KMS-11 (cell line): ENCODE results near the gene TXNRD2.

Source experiments
- H2AFZ ChIP-seq: fragments of 200-600 bp; sonication (generic); 2 replicates; pipeline ENCODE4 v1.6.1; 2016; ENCODE audit warnings: antibody characterized with exemption, mixed run types, low read depth
- H3K27ac ChIP-seq: fragments of 200-600 bp; sonication (generic); 2 replicates; pipeline ENCODE4 v1.6.1; 2016; ENCODE audit warnings: mild to moderate bottlenecking, mixed run types
- H3K27me3 ChIP-seq: fragments of 200-600 bp; sonication (generic); 2 replicates; pipeline ENCODE4 v1.6.1; 2017; ENCODE audit warnings: mild to moderate bottlenecking, low read depth, mixed run types, moderate library complexity; ENCODE audit not compliant: insufficient read depth
- H3K36me3 ChIP-seq: fragments of 200-600 bp; sonication (generic); 2 replicates; pipeline ENCODE4 v1.6.1; 2017; ENCODE audit warnings: mild to moderate bottlenecking, mixed run types; ENCODE audit not compliant: insufficient read depth
- H3K4me1 ChIP-seq: fragments of 200-600 bp; sonication (generic); 2 replicates; pipeline ENCODE4 v1.6.1; 2016; ENCODE audit warnings: mild to moderate bottlenecking, low read depth, mixed run types; ENCODE audit not compliant: poor library complexity, severe bottlenecking
- H3K4me2 ChIP-seq: fragments of 200-600 bp; sonication (generic); 2 replicates; pipeline ENCODE4 v1.7.0; 2016; ENCODE audit warnings: mild to moderate bottlenecking, mixed run types
- H3K4me3 ChIP-seq: fragments of 200-600 bp; sonication (generic); IDR thresholded peaks from 2 replicates; pipeline ENCODE4 v1.6.1; 2017; ENCODE audit warnings: low read depth, low read length, mixed read lengths; ENCODE audit not compliant: insufficient read depth
- H3K79me2 ChIP-seq: fragments of 200-600 bp; sonication (generic); 2 replicates; pipeline ENCODE4 v1.6.1; 2016; ENCODE audit warnings: low read depth, mixed run types; ENCODE audit not compliant: insufficient read depth
- H3K9ac ChIP-seq: fragments of 200-600 bp; sonication (generic); 2 replicates; pipeline ENCODE4 v1.6.1; 2016; ENCODE audit warnings: mild to moderate bottlenecking, mixed run types
- H4K20me1 ChIP-seq: fragments of 200-600 bp; sonication (generic); 2 replicates; pipeline ENCODE4 v1.6.1; 2016; ENCODE audit warnings: mild to moderate bottlenecking, mixed run types; ENCODE audit not compliant: insufficient read depth
- CTCF ChIP-seq: fragments of 200-600 bp; sonication (generic); conservative IDR thresholded peaks from 2 replicates; pipeline ENCODE4 v1.6.1; 2017; ENCODE audit warnings: low read depth, mild to moderate bottlenecking, antibody characterized with exemption, low read length, moderate library complexity, mixed read lengths

TXNRD2 gene

GRCh38 chr22:19973551-19974267 is 32.1 kb upstream of the TXNRD2 start:
- H3K27ac ChIP-seq: no peak overlapping the region
- H3K36me3 ChIP-seq: no peaks in the 10 kb centered on the region
- H3K4me2 ChIP-seq: no peak overlapping the region

GRCh38 chr22:19972652-19973550 is 31.3 kb upstream of the TXNRD2 start:
- Histone ChIP-seq H3K27ac (no peak overlapping the region), H3K36me3 (no peaks in the 10 kb centered on the region), H3K4me1 (no peaks in the 10 kb centered on the region), H3K9ac (no peak overlapping the region), H3K4me2 (no peak overlapping the region), H2AFZ (no peak overlapping the region), H3K79me2 (no peaks in the 10 kb centered on the region), H3K4me3 (no peak overlapping the region), H4K20me1 (no peaks in the 10 kb centered on the region), H3K27me3 (no peaks in the 10 kb centered on the region)
- TF ChIP-seq CTCF: no peak

More at GRCh38 chr22:19973551-19974267, 32.1 kb upstream of the TXNRD2 start:
- H2AFZ ChIP-seq: no peak overlapping the region
- no peaks in the 10 kb centered on the region for H3K79me2 ChIP-seq
- H3K4me3 ChIP-seq: no peak overlapping the region
- no peaks in the 10 kb centered on the region for H4K20me1 ChIP-seq
- TF ChIP-seq CTCF: no peak
- H3K4me1 ChIP-seq: no peaks in the 10 kb centered on the region
- no peak overlapping the region for H3K9ac ChIP-seq
- H3K27me3 ChIP-seq: no peaks in the 10 kb centered on the region

GRCh38 chr22:19972251-19972650 is 30.6 kb upstream of the TXNRD2 start:
- no peak for TF ChIP-seq CTCF
- no peaks in the 10 kb centered on the region for H3K27me3 ChIP-seq
- no peak overlapping the region for H3K9ac ChIP-seq
- H3K4me1 ChIP-seq: peaks cover under 1% of the 10 kb centered on the region
- no peak overlapping the region for H3K4me3 ChIP-seq
- no peak overlapping the region for H3K27ac ChIP-seq
- no peak overlapping the region for H2AFZ ChIP-seq
- H3K36me3 ChIP-seq: no peaks in the 10 kb centered on the region
- no peaks in the 10 kb centered on the region for H4K20me1 ChIP-seq
- no peaks in the 10 kb centered on the region for H3K79me2 ChIP-seq
- no peak overlapping the region for H3K4me2 ChIP-seq

GRCh38 chr22:19971276-19972124 is 29.9 kb upstream of the TXNRD2 start:
- no peak for TF ChIP-seq CTCF
- Histone ChIP-seq H3K27me3 (no peaks in the 10 kb centered on the region), H3K27ac (no peak overlapping the region), H4K20me1 (no peaks in the 10 kb centered on the region), H3K36me3 (no peaks in the 10 kb centered on the region), H3K4me3 (no peak overlapping the region), H3K79me2 (no peaks in the 10 kb centered on the region), H2AFZ (no peak overlapping the region), H3K9ac (no peak overlapping the region), H3K4me2 (no peak overlapping the region), H3K4me1 (peaks cover 8% of the 10 kb centered on the region)
